Mesodermal cell (in vitro differentiated cells): ENCODE results near the gene TGFA.

Source experiments
- H3K27ac ChIP-seq: 2 replicates; pipeline ENCODE4 v1.7.0; 2013; ENCODE audit warnings: mild to moderate bottlenecking, low read depth, low read length, moderate library complexity; ENCODE audit not compliant: severe bottlenecking
- H3K36me3 ChIP-seq: 2 replicates; pipeline ENCODE4 v1.7.1; 2013; ENCODE audit warnings: mild to moderate bottlenecking, low read length, moderate library complexity; ENCODE audit not compliant: control insufficient read depth, insufficient read depth
- H3K4me1 ChIP-seq: one replicate; pipeline ENCODE4 v1.7.1; 2013; ENCODE audit warnings: mild to moderate bottlenecking, low read length; ENCODE audit not compliant: insufficient read depth, control insufficient read depth, poor library complexity, severe bottlenecking
- H3K4me3 ChIP-seq: 2 replicates; pipeline ENCODE4 v1.7.0; 2013; ENCODE audit warnings: low read length, control low read depth, mild to moderate bottlenecking; ENCODE audit not compliant: insufficient read depth, poor library complexity, severe bottlenecking; ENCODE audit errors: extremely low read depth
- H3K9me3 ChIP-seq: 2 replicates; pipeline ENCODE4 v1.7.1; 2013; ENCODE audit warnings: mild to moderate bottlenecking, low read length, moderate library complexity; ENCODE audit not compliant: control insufficient read depth
- WGBS, 2 experiments: methylation state at CpG; one replicate each; pipeline ENCODE4 v1.1.5; 2013; ENCODE audit warnings: missing lambda C conversion rate in 2 of 2; ENCODE audit not compliant: insufficient coverage in 2 of 2; 5-methylcytosine and 5-hydroxymethylcytosine counted together

The TGFA gene

GRCh38 chr2:70566906-70567305 is 13.3 kb upstream of the TGFA start:
- Histone ChIP-seq H3K9me3 (no peaks in the 10 kb centered on the region), H3K36me3 (no peaks in the 10 kb centered on the region), H3K4me3 (no peak overlapping the region), H3K27ac (no peak overlapping the region), H3K4me1 (no peaks in the 10 kb centered on the region)
- WGBS, 2 experiments, result 86 to 96% methylated on average over 2 of the region's 2 CpGs

- no peak overlapping the region for H3K4me3 ChIP-seq
- H3K36me3 ChIP-seq, result no peaks in the 10 kb centered on the region
- no peaks in the 10 kb centered on the region for H3K9me3 ChIP-seq
- 92 to 100% methylated on average over 1 to 2 of the region's 3 CpGs for WGBS, 2 experiments
- no peak overlapping the region for H3K27ac ChIP-seq
- no peaks in the 10 kb centered on the region for H3K4me1 ChIP-seq
Measured at GRCh38 chr2:70566464-70566863, 12.8 kb upstream of the TGFA start.

- Histone ChIP-seq H3K4me3 (no peak overlapping the region), H3K9me3 (no peaks in the 10 kb centered on the region), H3K4me1 (no peaks in the 10 kb centered on the region), H3K27ac (peak overlapping the region; percentile 90), H3K36me3 (no peaks in the 10 kb centered on the region)
- 82 to 89% methylated on average over 1 to 5 of the region's 9 CpGs for WGBS, 2 experiments
Measured at GRCh38 chr2:70565039-70565731, 11.6 kb upstream of the TGFA start.

GRCh38 chr2:70561893-70562292 is 8.3 kb upstream of the TGFA start:
- Histone ChIP-seq H3K27ac (no peak overlapping the region), H3K9me3 (no peaks in the 10 kb centered on the region), H3K36me3 (no peaks in the 10 kb centered on the region), H3K4me3 (no peak overlapping the region), H3K4me1 (no peaks in the 10 kb centered on the region)

GRCh38 chr2:70560442-70560841 is 6.8 kb upstream of the TGFA start:
- WGBS, 2 experiments, result 79 to 100% methylated on average over 2 of the region's 2 CpGs
- no peaks in the 10 kb centered on the region for H3K36me3 ChIP-seq
- no peak overlapping the region for H3K27ac ChIP-seq

GRCh38 chr2:70560040-70560439 is 6.4 kb upstream of the TGFA start:
- Histone ChIP-seq H3K27ac (no peak overlapping the region), H3K36me3 (no peaks in the 10 kb centered on the region), H3K4me1 (no peaks in the 10 kb centered on the region), H3K4me3 (no peak overlapping the region), H3K9me3 (no peaks in the 10 kb centered on the region)
- WGBS, 2 experiments, result no CpG with 5 or more reads among the region's 2 CpGs

More at GRCh38 chr2:70560442-70560841, 6.8 kb upstream of the TGFA start:
- no peaks in the 10 kb centered on the region for H3K4me1 ChIP-seq
- no peaks in the 10 kb centered on the region for H3K9me3 ChIP-seq
- no peak overlapping the region for H3K4me3 ChIP-seq

- 70 to 76% methylated on average over 3 to 4 of the region's 5 CpGs for WGBS, 2 experiments
- H3K27ac ChIP-seq, result no peak overlapping the region
- H3K36me3 ChIP-seq, result no peaks in the 10 kb centered on the region
- H3K9me3 ChIP-seq, result no peaks in the 10 kb centered on the region
- peaks cover 6% of the 10 kb centered on the region for H3K4me1 ChIP-seq
- no peak overlapping the region for H3K4me3 ChIP-seq
Measured at GRCh38 chr2:70558195-70558808, 4.7 kb upstream of the TGFA start.

GRCh38 chr2:70557171-70557838 is 3.7 kb upstream of the TGFA start:
- peaks cover 6% of the 10 kb centered on the region for H3K4me1 ChIP-seq
- no peaks in the 10 kb centered on the region for H3K36me3 ChIP-seq
- H3K9me3 ChIP-seq, result no peaks in the 10 kb centered on the region
- H3K27ac ChIP-seq, result no peak overlapping the region
- WGBS, 2 experiments, result 79 to 88% methylated on average over 4 of the region's 6 CpGs
- no peak overlapping the region for H3K4me3 ChIP-seq

- H3K36me3 ChIP-seq, result no peaks in the 10 kb centered on the region
- 80% methylated on average over 1 of the region's 2 CpGs; no CpG with 5 or more reads in 1 of the 2 experiments for WGBS, 2 experiments
- H3K9me3 ChIP-seq, result no peaks in the 10 kb centered on the region
Measured at GRCh38 chr2:70556608-70557007, 3.0 kb upstream of the TGFA start.

GRCh38 chr2:70554338-70554892 is 789 bp upstream of the TGFA start:
- no peaks in the 10 kb centered on the region for H3K36me3 ChIP-seq
- 34 to 46% methylated on average over 11 to 16 of the region's 18 CpGs for WGBS, 2 experiments
- H3K4me1 ChIP-seq, result peaks cover 6% of the 10 kb centered on the region
- no peak overlapping the region for H3K27ac ChIP-seq
- H3K9me3 ChIP-seq, result no peaks in the 10 kb centered on the region
- H3K4me3 ChIP-seq, result peak overlapping the region; percentile 51

More at GRCh38 chr2:70556608-70557007, 3.0 kb upstream of the TGFA start:
- peaks cover 6% of the 10 kb centered on the region for H3K4me1 ChIP-seq
- no peak overlapping the region for H3K4me3 ChIP-seq
- no peak overlapping the region for H3K27ac ChIP-seq

- Histone ChIP-seq H3K36me3 (no peaks in the 10 kb centered on the region), H3K27ac (no peak overlapping the region), H3K9me3 (no peaks in the 10 kb centered on the region), H3K4me3 (peak overlapping the region; percentile 51), H3K4me1 (peaks cover 6% of the 10 kb centered on the region)
- 0% methylated on average over 10 to 13 of the region's 18 CpGs for WGBS, 2 experiments
Measured at GRCh38 chr2:70553334-70553583, 367 bp downstream of the TGFA start.
